HEK293 (cell line): ENCODE measurements around the gene DYNLRB1.

Experiments used
- EGR2 ChIP-seq: fragments of 450-650 bp; formaldehyde crosslinking; IDR thresholded peaks from 2 replicates; pipeline ENCODE4 v1.5.1; 2016; ENCODE audit warnings: low read depth, missing biosample characterization, missing genetic modification characterization
- GLI4 ChIP-seq: fragments of 450-650 bp; formaldehyde crosslinking; IDR thresholded peaks from 2 replicates; pipeline ENCODE4 v1.5.1; 2016; ENCODE audit warnings: missing biosample characterization, missing genetic modification characterization
- HOXD13 ChIP-seq: sonication (generic); formaldehyde crosslinking; IDR thresholded peaks from 2 replicates; pipeline ENCODE4 v1.8.0; 2022; ENCODE audit warnings: missing genetic modification reagents, borderline replicate concordance
- KLF10 ChIP-seq: fragments of 450-650 bp; IDR thresholded peaks from 2 replicates; pipeline ENCODE4 v1.5.1; 2018; ENCODE audit warnings: missing biosample characterization, mild to moderate bottlenecking, missing genetic modification characterization
- KLF9 ChIP-seq: fragments of 450-650 bp; formaldehyde crosslinking; IDR thresholded peaks from 2 replicates; pipeline ENCODE4 v1.5.1; 2016; ENCODE audit warnings: missing biosample characterization, missing genetic modification characterization, low read depth
- REPIN1 ChIP-seq: fragments of 450-650 bp; formaldehyde crosslinking; IDR thresholded peaks from 2 replicates; pipeline ENCODE4 v1.5.1; 2017; ENCODE audit warnings: missing biosample characterization, missing genetic modification characterization, low read depth
- SALL2 ChIP-seq: fragments of 450-650 bp; formaldehyde crosslinking; IDR thresholded peaks from 2 replicates; pipeline ENCODE4 v1.5.0; 2017; ENCODE audit warnings: missing biosample characterization, mild to moderate bottlenecking, missing genetic modification characterization, borderline replicate concordance
- ZBTB17 ChIP-seq: fragments of 450-650 bp; formaldehyde crosslinking; IDR thresholded peaks from 2 replicates; pipeline ENCODE4 v1.5.1; 2016; ENCODE audit warnings: missing biosample characterization, missing genetic modification characterization
- ZBTB7A ChIP-seq: fragments of 450-650 bp; formaldehyde crosslinking; IDR thresholded peaks from 2 replicates; pipeline ENCODE4 v1.5.1; 2016; ENCODE audit warnings: low read depth, missing biosample characterization, missing genetic modification characterization
- ZFP41 ChIP-seq: fragments of 450-650 bp; formaldehyde crosslinking; IDR thresholded peaks from 2 replicates; pipeline ENCODE4 v1.5.1; 2016; ENCODE audit warnings: missing biosample characterization, missing genetic modification characterization, borderline replicate concordance
- ZNF146 ChIP-seq: fragments of 450-650 bp; formaldehyde crosslinking; IDR thresholded peaks from 2 replicates; pipeline ENCODE4 v1.5.1; 2016; ENCODE audit warnings: missing biosample characterization, missing genetic modification characterization
- ZNF174 ChIP-seq: fragments of 450-650 bp; formaldehyde crosslinking; IDR thresholded peaks from 2 replicates; pipeline ENCODE4 v1.5.0; 2017; ENCODE audit warnings: missing biosample characterization, mild to moderate bottlenecking, missing genetic modification characterization
- ZNF221 ChIP-seq: fragments of 450-650 bp; formaldehyde crosslinking; IDR thresholded peaks from 2 replicates; pipeline ENCODE4 v1.5.1; 2017; ENCODE audit warnings: missing biosample characterization, missing genetic modification characterization, borderline replicate concordance
- ZNF23 ChIP-seq: fragments of 450-650 bp; formaldehyde crosslinking; IDR thresholded peaks from 2 replicates; pipeline ENCODE4 v1.5.1; 2016; ENCODE audit warnings: missing biosample characterization, missing genetic modification characterization, borderline replicate concordance
- ZNF433 ChIP-seq: fragments of 450-650 bp; formaldehyde crosslinking; IDR thresholded peaks from 2 replicates; pipeline ENCODE4 v1.5.1; 2016; ENCODE audit warnings: missing biosample characterization, missing genetic modification characterization, low read depth
- ZNF510 ChIP-seq: fragments of 450-650 bp; formaldehyde crosslinking; IDR thresholded peaks from 2 replicates; pipeline ENCODE4 v1.5.1; 2018; ENCODE audit warnings: mild to moderate bottlenecking, missing genetic modification characterization, missing biosample characterization; ENCODE audit not compliant: insufficient replicate concordance
- ZNF514 ChIP-seq: fragments of 450-650 bp; formaldehyde crosslinking; IDR thresholded peaks from 2 replicates; pipeline ENCODE4 v1.5.1; 2016; ENCODE audit warnings: missing biosample characterization, missing genetic modification characterization
- ZNF600 ChIP-seq: fragments of 450-650 bp; formaldehyde crosslinking; IDR thresholded peaks from 2 replicates; pipeline ENCODE4 v1.5.1; 2016; ENCODE audit warnings: missing biosample characterization, missing genetic modification characterization
- ZNF626 ChIP-seq: fragments of 450-650 bp; sonication (Bioruptor Pico); formaldehyde crosslinking; IDR thresholded peaks from 2 replicates; pipeline ENCODE4 v1.5.1; 2018; ENCODE audit warnings: missing biosample characterization, missing genetic modification characterization, inconsistent platforms
- ZNF658 ChIP-seq: fragments of 450-650 bp; formaldehyde crosslinking; IDR thresholded peaks from 2 replicates; pipeline ENCODE4; 2016; ENCODE audit warnings: missing biosample characterization, missing genetic modification characterization
- ZNF747 ChIP-seq: fragments of 450-650 bp; formaldehyde crosslinking; IDR thresholded peaks from 2 replicates; pipeline ENCODE4 v1.5.1; 2016; ENCODE audit warnings: missing biosample characterization, missing genetic modification characterization
- ZNF777 ChIP-seq: fragments of 450-650 bp; formaldehyde crosslinking; IDR thresholded peaks from 2 replicates; pipeline ENCODE4 v1.5.1; 2017; ENCODE audit warnings: missing biosample characterization, missing genetic modification characterization, borderline replicate concordance
- ZNF791 ChIP-seq: fragments of 450-650 bp; formaldehyde crosslinking; IDR thresholded peaks from 2 replicates; pipeline ENCODE4 v1.5.1; 2016; ENCODE audit warnings: missing biosample characterization, missing genetic modification characterization
- ZSCAN16 ChIP-seq: fragments of 450-650 bp; formaldehyde crosslinking; IDR thresholded peaks from 2 replicates; pipeline ENCODE4 v1.5.1; 2016; ENCODE audit warnings: missing biosample characterization, missing genetic modification characterization
- ZXDB ChIP-seq: fragments of 450-650 bp; formaldehyde crosslinking; IDR thresholded peaks from 2 replicates; pipeline ENCODE4 v1.5.1; 2016; ENCODE audit warnings: missing biosample characterization, missing genetic modification characterization
- TF ChIP-seq, protein P1 (sequence below): fragments of 450-650 bp; formaldehyde crosslinking; conservative IDR thresholded peaks from 2 replicates; pipeline ENCODE4 v1.5.1; 2016; ENCODE audit warnings: low read depth, missing biosample characterization, missing genetic modification characterization
- TF ChIP-seq, protein P2 (sequence below): fragments of 450-650 bp; formaldehyde crosslinking; IDR thresholded peaks from 2 replicates; pipeline ENCODE4 v1.5.1; 2016; ENCODE audit warnings: missing biosample characterization, missing genetic modification characterization
- TF ChIP-seq, protein P3 (sequence below): fragments of 450-650 bp; formaldehyde crosslinking; IDR thresholded peaks from 2 replicates; pipeline ENCODE4 v1.5.1; 2016; ENCODE audit warnings: missing biosample characterization, missing genetic modification characterization
- TF ChIP-seq, protein P4 (sequence below): sonication (generic); formaldehyde crosslinking; IDR thresholded peaks from 2 replicates; pipeline ENCODE4 v1.8.1; 2022; ENCODE audit warnings: mild to moderate bottlenecking, moderate library complexity, missing genetic modification reagents

The DYNLRB1 gene

DNA sequence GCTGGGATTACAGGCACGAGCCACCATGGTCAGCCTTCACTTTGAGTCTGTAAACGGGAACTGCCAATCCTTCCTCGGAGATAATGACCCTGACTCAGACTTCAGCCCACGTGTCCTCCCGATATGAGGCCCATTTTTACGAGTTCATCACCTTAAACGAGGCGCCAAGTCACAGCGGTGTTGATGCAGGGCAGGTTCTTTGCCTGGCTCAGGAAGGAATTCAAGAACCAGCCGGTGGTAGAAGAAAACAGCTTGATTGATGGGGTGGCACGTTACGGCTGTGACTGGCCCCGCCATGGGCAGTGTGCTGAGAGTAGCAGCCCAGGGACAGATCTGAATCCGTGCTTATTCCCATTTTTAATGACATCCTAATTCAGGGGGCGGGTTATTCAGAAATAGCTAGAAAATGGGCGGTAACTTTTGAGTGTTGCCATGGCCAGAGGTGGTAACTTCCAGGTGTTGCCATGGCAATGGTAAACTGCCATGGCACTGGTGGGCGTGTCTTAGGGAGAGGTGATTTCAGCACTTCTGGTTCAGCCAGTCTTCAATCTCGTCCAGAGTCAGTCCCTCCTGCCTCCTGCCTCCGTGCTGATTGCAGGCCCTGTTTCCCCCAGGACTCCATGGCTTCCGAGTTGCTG, 33.2 kb downstream of the DYNLRB1 start (continued):
- no peak for TF ChIP-seq ZNF777 (tag by site-specific recombination)
- TF ChIP-seq ZNF146 (tag by site-specific recombination) = no peak
- TF ChIP-seq, protein P1, sequence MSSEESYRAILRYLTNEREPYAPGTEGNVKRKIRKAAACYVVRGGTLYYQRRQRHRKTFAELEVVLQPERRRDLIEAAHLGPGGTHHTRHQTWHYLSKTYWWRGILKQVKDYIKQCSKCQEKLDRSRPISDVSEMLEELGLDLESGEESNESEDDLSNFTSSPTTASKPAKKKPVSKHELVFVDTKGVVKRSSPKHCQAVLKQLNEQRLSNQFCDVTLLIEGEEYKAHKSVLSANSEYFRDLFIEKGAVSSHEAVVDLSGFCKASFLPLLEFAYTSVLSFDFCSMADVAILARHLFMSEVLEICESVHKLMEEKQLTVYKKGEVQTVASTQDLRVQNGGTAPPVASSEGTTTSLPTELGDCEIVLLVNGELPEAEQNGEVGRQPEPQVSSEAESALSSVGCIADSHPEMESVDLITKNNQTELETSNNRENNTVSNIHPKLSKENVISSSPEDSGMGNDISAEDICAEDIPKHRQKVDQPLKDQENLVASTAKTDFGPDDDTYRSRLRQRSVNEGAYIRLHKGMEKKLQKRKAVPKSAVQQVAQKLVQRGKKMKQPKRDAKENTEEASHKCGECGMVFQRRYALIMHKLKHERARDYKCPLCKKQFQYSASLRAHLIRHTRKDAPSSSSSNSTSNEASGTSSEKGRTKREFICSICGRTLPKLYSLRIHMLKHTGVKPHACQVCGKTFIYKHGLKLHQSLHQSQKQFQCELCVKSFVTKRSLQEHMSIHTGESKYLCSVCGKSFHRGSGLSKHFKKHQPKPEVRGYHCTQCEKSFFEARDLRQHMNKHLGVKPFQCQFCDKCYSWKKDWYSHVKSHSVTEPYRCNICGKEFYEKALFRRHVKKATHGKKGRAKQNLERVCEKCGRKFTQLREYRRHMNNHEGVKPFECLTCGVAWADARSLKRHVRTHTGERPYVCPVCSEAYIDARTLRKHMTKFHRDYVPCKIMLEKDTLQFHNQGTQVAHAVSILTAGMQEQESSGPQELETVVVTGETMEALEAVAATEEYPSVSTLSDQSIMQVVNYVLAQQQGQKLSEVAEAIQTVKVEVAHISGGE (tag by site-specific recombination) = no peak
- TF ChIP-seq ZNF174 (tag by site-specific recombination) = no peak
- TF ChIP-seq, protein P2, sequence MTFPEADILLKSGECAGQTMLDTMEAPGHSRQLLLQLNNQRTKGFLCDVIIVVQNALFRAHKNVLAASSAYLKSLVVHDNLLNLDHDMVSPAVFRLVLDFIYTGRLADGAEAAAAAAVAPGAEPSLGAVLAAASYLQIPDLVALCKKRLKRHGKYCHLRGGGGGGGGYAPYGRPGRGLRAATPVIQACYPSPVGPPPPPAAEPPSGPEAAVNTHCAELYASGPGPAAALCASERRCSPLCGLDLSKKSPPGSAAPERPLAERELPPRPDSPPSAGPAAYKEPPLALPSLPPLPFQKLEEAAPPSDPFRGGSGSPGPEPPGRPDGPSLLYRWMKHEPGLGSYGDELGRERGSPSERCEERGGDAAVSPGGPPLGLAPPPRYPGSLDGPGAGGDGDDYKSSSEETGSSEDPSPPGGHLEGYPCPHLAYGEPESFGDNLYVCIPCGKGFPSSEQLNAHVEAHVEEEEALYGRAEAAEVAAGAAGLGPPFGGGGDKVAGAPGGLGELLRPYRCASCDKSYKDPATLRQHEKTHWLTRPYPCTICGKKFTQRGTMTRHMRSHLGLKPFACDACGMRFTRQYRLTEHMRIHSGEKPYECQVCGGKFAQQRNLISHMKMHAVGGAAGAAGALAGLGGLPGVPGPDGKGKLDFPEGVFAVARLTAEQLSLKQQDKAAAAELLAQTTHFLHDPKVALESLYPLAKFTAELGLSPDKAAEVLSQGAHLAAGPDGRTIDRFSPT (tag by site-specific recombination) = peak; percentile 57; the same call in 1 of the 2 replicates
- TF ChIP-seq ZNF23 = no peak
- peak; percentile 92 for TF ChIP-seq ZNF600 (tag by site-specific recombination)
- peak; percentile 81 for TF ChIP-seq KLF9 (tag by site-specific recombination)
- no peak for TF ChIP-seq ZNF658
- TF ChIP-seq, protein P3, sequence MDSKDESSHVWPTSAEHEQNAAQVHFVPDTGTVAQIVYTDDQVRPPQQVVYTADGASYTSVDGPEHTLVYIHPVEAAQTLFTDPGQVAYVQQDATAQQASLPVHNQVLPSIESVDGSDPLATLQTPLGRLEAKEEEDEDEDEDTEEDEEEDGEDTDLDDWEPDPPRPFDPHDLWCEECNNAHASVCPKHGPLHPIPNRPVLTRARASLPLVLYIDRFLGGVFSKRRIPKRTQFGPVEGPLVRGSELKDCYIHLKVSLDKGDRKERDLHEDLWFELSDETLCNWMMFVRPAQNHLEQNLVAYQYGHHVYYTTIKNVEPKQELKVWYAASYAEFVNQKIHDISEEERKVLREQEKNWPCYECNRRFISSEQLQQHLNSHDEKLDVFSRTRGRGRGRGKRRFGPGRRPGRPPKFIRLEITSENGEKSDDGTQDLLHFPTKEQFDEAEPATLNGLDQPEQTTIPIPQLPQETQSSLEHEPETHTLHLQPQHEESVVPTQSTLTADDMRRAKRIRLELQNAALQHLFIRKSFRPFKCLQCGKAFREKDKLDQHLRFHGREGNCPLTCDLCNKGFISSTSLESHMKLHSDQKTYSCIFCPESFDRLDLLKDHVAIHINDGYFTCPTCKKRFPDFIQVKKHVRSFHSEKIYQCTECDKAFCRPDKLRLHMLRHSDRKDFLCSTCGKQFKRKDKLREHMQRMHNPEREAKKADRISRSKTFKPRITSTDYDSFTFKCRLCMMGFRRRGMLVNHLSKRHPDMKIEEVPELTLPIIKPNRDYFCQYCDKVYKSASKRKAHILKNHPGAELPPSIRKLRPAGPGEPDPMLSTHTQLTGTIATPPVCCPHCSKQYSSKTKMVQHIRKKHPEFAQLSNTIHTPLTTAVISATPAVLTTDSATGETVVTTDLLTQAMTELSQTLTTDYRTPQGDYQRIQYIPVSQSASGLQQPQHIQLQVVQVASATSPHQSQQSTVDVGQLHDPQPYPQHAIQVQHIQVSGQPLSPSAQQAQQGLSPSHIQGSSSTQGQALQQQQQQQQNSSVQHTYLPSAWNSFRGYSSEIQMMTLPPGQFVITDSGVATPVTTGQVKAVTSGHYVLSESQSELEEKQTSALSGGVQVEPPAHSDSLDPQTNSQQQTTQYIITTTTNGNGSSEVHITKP (tag by site-specific recombination) = peak; percentile 98
- TF ChIP-seq SALL2 (tag by site-specific recombination) = no peak
- no peak for TF ChIP-seq ZXDB (tag by site-specific recombination)
- peak; percentile 70 for TF ChIP-seq KLF10 (tag by site-specific recombination)
- no peak for TF ChIP-seq GLI4 (tag by site-specific recombination)
- TF ChIP-seq, protein P4, sequence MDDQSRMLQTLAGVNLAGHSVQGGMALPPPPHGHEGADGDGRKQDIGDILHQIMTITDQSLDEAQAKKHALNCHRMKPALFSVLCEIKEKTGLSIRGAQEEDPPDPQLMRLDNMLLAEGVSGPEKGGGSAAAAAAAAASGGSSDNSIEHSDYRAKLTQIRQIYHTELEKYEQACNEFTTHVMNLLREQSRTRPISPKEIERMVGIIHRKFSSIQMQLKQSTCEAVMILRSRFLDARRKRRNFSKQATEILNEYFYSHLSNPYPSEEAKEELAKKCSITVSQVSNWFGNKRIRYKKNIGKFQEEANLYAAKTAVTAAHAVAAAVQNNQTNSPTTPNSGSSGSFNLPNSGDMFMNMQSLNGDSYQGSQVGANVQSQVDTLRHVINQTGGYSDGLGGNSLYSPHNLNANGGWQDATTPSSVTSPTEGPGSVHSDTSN (CRISPR knock-in tag) = no peak
- TF ChIP-seq ZNF433 = no peak
- no peak for TF ChIP-seq ZNF221
- no peak for TF ChIP-seq ZNF514
- TF ChIP-seq ZBTB17 = peak; percentile 73
- TF ChIP-seq ZNF791 (tag by site-specific recombination) = no peak
- TF ChIP-seq ZNF510 (tag by site-specific recombination) = no peak
- no peak for TF ChIP-seq ZBTB7A (tag by site-specific recombination)
- no peak for TF ChIP-seq ZNF626
- no peak for TF ChIP-seq REPIN1 (tag by site-specific recombination)
- peak; percentile 5; the same call in 1 of the 2 replicates for TF ChIP-seq EGR2 (tag by site-specific recombination)
- TF ChIP-seq HOXD13 (CRISPR knock-in tag) = no peak
- no peak for TF ChIP-seq ZNF747
- no peak for TF ChIP-seq ZSCAN16 (tag by site-specific recombination)
- TF ChIP-seq ZFP41 (tag by site-specific recombination) = no peak
